Mesothelial cell of epicardium (in vitro differentiated cells): ENCODE measurements around the gene GRM4. TPM values are rescaled to one million over a fixed set of nuclear protein-coding genes. Genes with fewer than 3 reads are reported as not detected.

Experiments used
- DNase-seq, 2 experiments: peaks; one replicate each; pipeline ENCODE4 v3.0.0; 2021; ENCODE audit warnings: low spot score in 2 of 2; ENCODE audit not compliant: unreplicated experiment in 2 of 2
- H3K27ac Mint-ChIP-seq: 2 replicates; pipeline ENCODE4 v1.8.0; 2021; ENCODE audit warnings: mixed read lengths
- H3K27me3 Mint-ChIP-seq: 2 replicates; pipeline ENCODE4 v1.8.0; 2021; ENCODE audit warnings: low read depth, mixed read lengths
- H3K36me3 Mint-ChIP-seq: 2 replicates; pipeline ENCODE4 v1.8.0; 2021; ENCODE audit warnings: mixed read lengths
- H3K4me1 Mint-ChIP-seq: 2 replicates; pipeline ENCODE4 v1.8.0; 2021; ENCODE audit warnings: mixed read lengths
- H3K4me3 Mint-ChIP-seq: 2 replicates; pipeline ENCODE4 v1.8.0; 2021; ENCODE audit warnings: mild to moderate bottlenecking, moderate library complexity, mixed read lengths
- H3K9me3 Mint-ChIP-seq: 2 replicates; pipeline ENCODE4 v1.8.0; 2021; ENCODE audit warnings: mixed read lengths
- total RNA-seq: library from RNA; stranded (reverse); gene quantifications from 3 replicates; pipeline ENCODE4 v1.2.1, GENCODE V29; 2021
- TF ChIP-seq, protein P1 (sequence below): fragments of 200-600 bp; sonication (generic); IDR thresholded peaks from one replicate; pipeline ENCODE4 v1.5.0; 2021; ENCODE audit warnings: antibody characterized with exemption; ENCODE audit not compliant: unreplicated experiment

The GRM4 gene
- total RNA-seq, 1 donor from 2014 or later: 0.22 TPM

DNA sequence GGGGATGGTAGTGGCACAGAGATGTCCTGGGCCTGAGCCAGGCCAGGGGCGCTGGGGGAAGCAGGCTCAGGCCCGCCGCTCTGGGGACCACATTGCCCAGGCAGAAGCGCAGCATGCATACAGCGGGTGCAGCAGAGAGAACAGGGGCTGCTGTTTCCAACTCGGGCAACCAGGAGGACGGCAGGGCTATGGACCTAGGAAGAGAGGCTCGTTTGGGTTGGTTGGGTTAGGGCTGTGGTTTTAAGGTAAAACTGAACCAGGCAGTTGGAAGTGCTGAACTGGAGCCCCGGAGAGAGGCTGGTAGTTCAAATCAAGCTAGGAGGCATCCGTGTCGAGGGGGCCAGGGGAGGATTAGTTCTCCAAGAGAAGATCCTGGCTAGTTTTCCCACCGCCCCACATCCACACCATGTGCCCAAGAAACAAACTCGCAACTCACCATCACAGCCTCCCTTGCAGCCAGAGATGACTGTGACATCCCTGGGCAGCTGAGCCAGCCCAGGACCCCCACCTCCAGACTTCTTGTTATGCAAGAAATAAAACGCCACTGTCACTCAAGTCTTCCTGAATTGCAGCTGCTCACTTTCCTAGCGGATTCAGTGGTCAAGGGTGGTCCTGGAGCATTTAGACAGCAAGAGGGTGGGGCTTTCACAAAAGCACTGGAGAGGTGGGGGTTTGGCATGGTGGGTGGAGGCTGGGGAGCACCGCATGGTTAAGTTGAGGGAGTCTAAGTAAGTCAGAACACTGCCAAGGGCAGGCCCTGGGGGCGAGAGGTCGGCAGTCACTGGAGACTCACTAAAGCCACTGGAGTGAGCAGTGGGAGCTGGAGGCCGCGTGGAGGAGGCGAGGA lies 161.2 kb downstream of the GRM4 start:
- Mint-ChIP-seq H3K36me3 (peaks cover 2% of the 10 kb centered on the region), H3K4me1 (peaks cover 8% of the 10 kb centered on the region), H3K9me3 (peaks cover 4% of the 10 kb centered on the region), H3K4me3 (no peak overlapping the region), H3K27ac (no peak overlapping the region), H3K27me3 (peaks cover 4% of the 10 kb centered on the region)
- no peak for DNase-seq
- TF ChIP-seq, protein P1, sequence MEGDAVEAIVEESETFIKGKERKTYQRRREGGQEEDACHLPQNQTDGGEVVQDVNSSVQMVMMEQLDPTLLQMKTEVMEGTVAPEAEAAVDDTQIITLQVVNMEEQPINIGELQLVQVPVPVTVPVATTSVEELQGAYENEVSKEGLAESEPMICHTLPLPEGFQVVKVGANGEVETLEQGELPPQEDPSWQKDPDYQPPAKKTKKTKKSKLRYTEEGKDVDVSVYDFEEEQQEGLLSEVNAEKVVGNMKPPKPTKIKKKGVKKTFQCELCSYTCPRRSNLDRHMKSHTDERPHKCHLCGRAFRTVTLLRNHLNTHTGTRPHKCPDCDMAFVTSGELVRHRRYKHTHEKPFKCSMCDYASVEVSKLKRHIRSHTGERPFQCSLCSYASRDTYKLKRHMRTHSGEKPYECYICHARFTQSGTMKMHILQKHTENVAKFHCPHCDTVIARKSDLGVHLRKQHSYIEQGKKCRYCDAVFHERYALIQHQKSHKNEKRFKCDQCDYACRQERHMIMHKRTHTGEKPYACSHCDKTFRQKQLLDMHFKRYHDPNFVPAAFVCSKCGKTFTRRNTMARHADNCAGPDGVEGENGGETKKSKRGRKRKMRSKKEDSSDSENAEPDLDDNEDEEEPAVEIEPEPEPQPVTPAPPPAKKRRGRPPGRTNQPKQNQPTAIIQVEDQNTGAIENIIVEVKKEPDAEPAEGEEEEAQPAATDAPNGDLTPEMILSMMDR: no peak

DNA sequence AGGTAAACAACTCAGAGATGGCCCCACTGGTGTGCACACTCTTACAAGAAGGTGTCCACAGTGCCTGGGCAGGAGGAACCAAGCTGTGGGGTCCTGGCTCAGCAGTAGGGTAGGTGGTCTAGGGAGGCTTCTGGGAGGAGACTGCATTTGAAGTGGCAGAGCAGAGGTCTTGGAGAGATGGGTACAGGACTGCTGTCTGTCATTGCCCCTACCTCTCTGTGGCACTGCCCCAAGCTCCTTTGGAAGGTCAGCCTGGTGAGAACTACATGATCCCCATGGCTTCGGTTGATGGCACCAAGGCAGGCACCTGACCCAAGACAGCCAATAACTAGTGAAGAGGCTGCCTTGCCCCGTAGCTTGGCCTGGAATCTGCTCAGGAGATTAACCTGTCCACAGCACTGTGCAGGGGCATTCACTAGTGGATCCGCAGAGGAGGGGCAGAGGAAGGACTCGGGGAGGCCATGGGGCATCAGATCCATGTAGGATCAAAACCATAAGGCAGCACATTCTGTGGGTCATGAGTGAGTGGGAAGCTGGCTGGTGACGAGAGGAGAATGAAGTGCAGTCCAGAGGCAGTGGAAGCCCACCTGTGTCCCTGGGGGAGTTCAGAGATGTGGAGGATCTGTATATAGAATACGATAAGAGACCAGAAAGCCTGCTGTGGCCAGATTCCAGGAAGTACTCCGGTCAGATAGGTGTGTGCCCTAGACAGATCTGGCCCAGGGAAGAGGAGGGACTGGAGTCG lies 162.0 kb downstream of the GRM4 start:
- peaks cover 8% of the 10 kb centered on the region for H3K4me1 Mint-ChIP-seq
- peaks cover 4% of the 10 kb centered on the region for H3K27me3 Mint-ChIP-seq
- H3K27ac Mint-ChIP-seq: no peak overlapping the region
- DNase-seq: no peak
- H3K9me3 Mint-ChIP-seq: peaks cover 4% of the 10 kb centered on the region
- H3K4me3 Mint-ChIP-seq: no peak overlapping the region
- TF ChIP-seq, protein P1: no peak
- peaks cover 2% of the 10 kb centered on the region for H3K36me3 Mint-ChIP-seq

DNA sequence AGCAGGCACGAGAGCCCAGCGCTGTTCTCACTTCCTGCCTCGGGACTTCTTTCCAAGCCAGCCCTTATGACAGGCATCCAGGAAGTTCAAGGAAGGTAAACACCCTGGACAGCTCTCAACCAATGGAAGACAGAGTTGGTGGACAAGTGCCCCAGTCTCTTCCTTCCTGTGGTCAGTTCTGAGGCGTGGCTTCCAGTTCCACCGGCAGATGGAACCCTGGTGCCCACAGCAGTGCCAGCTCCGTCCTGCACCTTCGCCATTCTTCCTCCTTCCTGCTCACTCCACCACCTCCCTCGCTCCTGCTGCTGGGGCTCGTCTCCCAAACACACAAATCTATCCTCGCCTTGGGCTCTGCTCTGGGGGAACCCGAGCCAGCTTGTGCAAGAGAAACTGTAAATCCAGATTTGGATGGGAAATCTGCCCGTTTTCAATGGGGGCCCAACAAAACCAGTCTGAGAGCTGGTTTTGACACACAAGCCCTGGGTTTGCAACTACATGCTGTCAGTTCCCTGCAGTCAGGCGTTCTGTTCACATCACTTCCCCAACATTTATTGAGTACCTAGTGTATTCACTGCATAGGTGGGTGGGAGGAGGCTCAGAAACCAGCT lies 162.7 kb downstream of the GRM4 start:
- no peak overlapping the region for H3K27ac Mint-ChIP-seq
- TF ChIP-seq, protein P1: no peak
- H3K4me3 Mint-ChIP-seq: no peak overlapping the region
- DNase-seq: no peak
- H3K4me1 Mint-ChIP-seq: peaks cover 5% of the 10 kb centered on the region
- peaks cover 4% of the 10 kb centered on the region for H3K9me3 Mint-ChIP-seq
- H3K36me3 Mint-ChIP-seq: peaks cover 2% of the 10 kb centered on the region
- H3K27me3 Mint-ChIP-seq: peaks cover 6% of the 10 kb centered on the region

DNA sequence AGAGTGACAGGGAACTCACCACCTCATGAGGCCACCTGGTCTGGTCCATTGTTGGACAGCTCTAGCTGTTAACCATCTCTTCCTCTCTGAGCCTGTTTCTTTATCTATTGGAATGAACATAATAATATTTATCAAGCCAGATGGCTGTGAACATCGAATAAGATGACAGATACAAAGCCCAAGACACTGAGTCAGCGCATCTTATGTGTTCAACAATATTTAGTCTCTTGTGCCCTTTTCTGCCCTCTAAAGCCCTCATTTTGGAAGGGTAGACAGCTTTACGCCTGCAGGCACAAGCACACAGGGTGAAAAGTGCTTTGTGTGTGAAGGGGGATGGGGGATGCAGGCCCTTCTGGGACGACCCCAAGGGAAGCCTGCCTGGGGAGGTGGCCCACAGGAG lies 164.0 kb downstream of the GRM4 start:
- H3K9me3 Mint-ChIP-seq: peaks cover 4% of the 10 kb centered on the region
- TF ChIP-seq, protein P1: no peak
- H3K27me3 Mint-ChIP-seq: peaks cover 19% of the 10 kb centered on the region
- peaks cover 3% of the 10 kb centered on the region for H3K4me1 Mint-ChIP-seq
- H3K27ac Mint-ChIP-seq: no peak overlapping the region
- peaks cover 2% of the 10 kb centered on the region for H3K36me3 Mint-ChIP-seq
- H3K4me3 Mint-ChIP-seq: no peak overlapping the region
- no peak for DNase-seq

DNA sequence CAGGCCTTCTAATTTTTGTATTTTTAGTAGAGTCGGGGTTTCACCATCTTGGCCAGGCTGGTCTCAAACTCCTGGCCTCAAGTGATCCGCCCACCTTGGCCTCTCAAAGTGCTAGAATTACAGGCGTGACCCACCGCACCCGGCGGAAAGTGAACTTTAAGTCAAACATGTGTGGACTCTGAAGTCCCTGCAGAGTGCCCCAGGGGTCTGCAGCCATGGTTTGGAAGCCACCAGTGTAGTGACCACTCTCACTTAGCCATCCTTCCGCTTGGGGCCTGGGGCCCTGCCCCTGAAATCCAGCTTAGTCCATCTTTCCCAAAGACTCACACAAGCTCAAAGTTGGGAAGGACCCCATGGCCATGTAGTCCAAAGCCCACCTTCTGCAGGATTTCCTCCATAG lies 164.5 kb downstream of the GRM4 start:
- no peak overlapping the region for H3K4me3 Mint-ChIP-seq
- peaks cover 1% of the 10 kb centered on the region for H3K9me3 Mint-ChIP-seq
- H3K27ac Mint-ChIP-seq: no peak overlapping the region
- peaks cover 23% of the 10 kb centered on the region for H3K27me3 Mint-ChIP-seq
- H3K36me3 Mint-ChIP-seq: peaks cover under 1% of the 10 kb centered on the region
- peaks cover 3% of the 10 kb centered on the region for H3K4me1 Mint-ChIP-seq
- TF ChIP-seq, protein P1: no peak
- DNase-seq: no peak
